ENCODE results near the gene KRT73.
"Not testable (repeated sequence)": the region's sequence is repeated elsewhere in the genome, so short reads cannot be mapped to it uniquely, and the experiment has no call there.

KRT73 gene

GRCh38 chr12:52600071-52600470 lies 18.3 kb downstream of the KRT73 start:
- no peak for DNase-seq

DNA sequence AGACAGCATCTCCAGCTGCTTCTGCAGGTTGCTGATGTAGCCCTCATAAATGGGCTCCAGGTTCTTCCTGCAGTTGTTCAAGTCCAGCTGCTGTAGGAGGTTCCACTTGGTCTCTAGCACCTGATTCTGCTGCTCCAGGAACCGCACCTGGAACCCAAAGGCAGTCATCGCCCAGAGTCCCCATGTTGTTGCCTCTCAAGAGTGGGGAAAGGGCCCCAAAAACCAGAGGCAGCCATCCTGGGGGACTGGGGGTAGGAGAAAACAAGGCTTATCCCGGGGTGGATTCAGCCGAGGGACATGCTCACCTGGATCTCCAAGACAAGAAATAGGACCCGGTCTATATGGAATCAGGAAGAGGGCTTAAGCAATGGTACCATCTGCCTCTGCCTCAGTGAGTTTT lies 19.4 kb downstream of the KRT73 start:
- DNase-seq = no peak

- DNase-seq = not testable (repeated sequence)
Observed at GRCh38 chr12:52594237-52594636, 24.1 kb downstream of the KRT73 start.

DNA sequence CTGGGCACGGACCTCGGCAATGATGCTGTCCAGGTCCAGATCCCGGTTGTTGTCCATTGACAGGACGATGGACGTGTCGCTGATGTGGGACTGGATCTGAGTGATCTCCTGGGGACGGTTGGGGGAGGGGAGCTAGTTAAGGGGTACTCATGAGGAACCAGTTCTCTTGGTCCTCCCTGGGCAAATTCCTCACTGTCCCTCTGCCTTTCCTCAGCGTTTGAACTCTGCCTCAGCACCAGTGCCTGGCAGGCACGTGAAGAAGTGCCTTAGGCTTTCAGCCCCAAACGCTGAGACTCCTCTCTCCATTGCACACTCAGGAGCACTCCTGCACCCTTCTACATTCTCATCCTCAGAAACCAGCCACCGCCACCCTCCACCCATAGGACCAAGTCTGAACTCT lies 26.8 kb downstream of the KRT73 start:
- no peak for DNase-seq

DNA sequence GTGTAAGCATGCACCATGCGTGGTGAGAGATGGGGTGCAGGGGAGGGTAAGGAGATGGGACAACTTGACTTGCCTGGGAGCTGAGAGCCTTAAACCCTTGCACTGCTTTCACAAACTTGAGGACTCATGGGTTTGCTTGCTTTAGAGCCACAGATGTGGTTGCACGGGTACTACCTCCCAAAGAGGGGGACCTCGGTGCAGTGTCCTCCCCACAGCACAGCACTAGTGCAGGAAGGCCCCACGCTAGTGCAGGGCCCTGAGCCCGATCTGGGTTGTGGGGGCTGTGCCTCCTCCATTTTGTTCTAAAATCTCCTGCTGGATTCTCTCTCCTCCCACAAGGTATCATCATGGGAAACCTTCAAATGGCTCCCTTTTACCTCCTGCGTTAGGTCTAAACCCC lies 28.3 kb downstream of the KRT73 start:
- no peak for DNase-seq

DNA sequence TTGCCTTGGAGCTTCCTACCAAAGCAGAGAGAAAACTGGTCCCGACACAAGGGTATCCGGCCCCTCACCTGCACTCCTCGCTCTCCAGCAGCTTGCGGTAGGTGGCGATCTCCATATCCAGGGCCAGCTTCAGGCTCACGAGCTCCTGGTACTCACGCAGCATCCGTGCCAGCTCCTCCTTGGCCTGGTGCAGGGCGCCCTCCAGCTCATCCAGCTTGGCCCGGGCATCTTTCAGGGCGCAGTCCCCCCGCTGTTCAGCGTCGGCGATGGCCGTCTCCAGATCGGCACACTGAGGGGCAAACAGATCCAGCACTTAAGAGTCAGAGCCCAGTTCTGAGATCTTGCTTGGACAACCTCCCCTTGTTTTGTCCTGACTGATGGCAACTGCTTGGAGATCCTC lies 30.8 kb downstream of the KRT73 start:
- DNase-seq = no peak

DNA sequence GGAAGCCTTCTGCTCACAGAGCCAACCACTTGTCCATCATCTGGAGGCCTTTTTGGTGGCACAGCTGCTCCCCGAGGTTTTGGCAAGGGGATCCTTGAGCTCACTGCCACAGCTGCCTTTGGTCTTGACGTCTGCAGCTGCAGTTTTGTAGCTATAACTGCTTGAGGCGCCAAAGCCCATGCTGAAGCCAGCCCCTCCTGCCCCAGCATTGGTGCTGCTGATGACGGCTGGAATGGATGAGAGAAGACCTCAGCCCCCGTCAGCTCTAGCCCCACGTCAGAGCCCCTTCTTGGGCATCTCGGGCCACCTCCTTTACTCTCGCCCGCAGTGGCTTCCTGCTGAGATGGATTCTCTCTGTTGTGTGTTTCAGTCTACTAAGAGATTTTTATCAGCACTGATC lies 32.4 kb downstream of the KRT73 start:
- peak; percentile 16 to 39 for DNase-seq

- DNase-seq = no peak
Observed at GRCh38 chr12:52585066-52585465, 33.3 kb downstream of the KRT73 start.

- DNase-seq = no peak
Observed at GRCh38 chr12:52584156-52584682, 34.1 kb downstream of the KRT73 start.

- DNase-seq = peak; percentile 53 to 59
Observed at GRCh38 chr12:52582971-52583456, 35.3 kb downstream of the KRT73 start.

DNA sequence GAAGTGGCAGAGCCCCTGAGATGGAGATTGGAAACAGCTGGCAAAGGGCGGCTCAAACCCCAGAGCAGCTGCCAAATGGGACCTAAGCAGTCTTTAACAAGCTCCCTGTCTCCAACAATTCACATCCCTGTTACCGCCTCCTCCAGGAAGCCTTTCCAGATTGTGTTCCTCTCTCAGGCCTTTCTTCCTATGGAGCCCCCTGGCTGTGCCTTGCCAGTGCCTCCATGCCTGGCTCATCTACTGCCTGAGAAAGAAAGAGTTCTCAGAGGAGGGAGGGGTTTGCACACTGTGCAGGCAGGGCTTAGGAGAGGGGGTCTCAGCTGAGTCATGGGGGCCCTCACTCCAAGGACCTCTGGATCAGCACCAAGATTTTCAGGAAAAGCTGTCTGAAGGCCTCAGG lies 35.9 kb downstream of the KRT73 start:
- no peak for DNase-seq

- no peak for DNase-seq
Observed at GRCh38 chr12:52581481-52581880, 36.9 kb downstream of the KRT73 start.

- no peak for DNase-seq
Observed at GRCh38 chr12:52581066-52581465, 37.3 kb downstream of the KRT73 start.

GRCh38 chr12:52580496-52580895 lies 37.9 kb downstream of the KRT73 start:
- no peak for DNase-seq

- no peak for DNase-seq
Observed at GRCh38 chr12:52579468-52580465, 38.6 kb downstream of the KRT73 start.

GRCh38 chr12:52578469-52578868 lies 39.9 kb downstream of the KRT73 start:
- DNase-seq = no peak

- DNase-seq = no peak
Observed at GRCh38 chr12:52577316-52577715, 41.0 kb downstream of the KRT73 start.

DNA sequence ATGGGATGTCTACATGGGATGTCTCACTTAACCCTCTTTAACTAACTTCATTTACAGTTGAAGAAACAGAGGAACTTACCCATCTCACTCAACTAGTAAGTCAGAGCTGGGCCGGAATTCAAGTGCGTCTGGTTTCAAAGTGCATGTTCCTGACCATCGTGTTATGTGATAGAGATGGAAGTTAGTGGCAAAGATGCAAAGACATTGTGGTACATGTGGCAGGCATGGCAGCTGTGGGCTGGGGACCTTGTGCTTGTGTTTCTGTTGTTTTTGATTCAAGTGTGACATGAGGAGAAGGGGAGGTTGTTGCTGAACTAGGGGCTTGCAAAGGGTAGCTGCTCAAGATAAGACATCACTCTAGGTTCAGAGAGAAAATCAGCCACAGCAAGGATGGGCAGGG lies 42.4 kb downstream of the KRT73 start:
- no peak for DNase-seq

DNA sequence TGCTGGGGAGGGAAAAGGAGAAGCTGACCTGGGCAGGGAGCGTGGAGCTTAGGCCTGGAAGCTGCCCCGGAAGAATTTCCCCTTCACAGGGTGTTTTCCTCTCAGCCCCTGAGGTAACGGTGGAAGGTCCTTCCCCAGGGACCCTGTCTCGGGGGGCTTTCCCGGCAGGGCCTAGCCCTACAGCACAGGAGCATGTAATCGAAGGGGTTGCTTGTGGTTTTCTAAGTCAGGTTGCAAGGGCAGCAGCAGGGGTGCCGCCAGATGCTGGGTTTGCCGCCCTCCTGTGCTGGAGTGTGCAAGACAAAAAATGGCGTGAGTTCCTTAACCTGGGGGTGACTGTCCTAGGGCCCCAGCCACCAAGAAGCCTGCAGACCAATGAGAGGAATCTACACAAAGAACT lies 43.1 kb downstream of the KRT73 start:
- no peak for DNase-seq

DNA sequence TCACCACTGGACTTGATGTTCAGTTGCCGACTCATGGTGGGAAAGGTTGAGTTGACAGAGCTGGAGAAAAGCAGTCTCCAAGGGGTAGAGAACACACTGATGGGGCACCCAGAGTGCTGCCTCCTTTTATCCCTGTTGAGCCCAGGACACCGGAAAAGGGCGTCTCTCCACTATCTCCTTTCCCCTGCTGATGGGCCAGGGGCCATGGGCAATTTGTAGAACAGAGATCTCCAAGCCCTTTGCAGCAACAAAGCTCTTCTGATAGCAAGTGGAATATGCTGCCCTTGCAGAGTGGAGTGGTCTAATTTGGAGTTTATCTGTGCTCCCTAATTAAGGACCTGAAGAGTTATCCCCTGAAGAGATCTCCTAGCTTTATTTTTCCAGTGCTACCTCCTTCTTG lies 44.6 kb downstream of the KRT73 start, which contains the start of gene KRT74:
Gene KRT74, minus strand, starts transcription at position 101 of the 400 bp plus-strand sequence. Its CDS starts 66 bp downstream, at position 35.
- no peak for DNase-seq

DNA sequence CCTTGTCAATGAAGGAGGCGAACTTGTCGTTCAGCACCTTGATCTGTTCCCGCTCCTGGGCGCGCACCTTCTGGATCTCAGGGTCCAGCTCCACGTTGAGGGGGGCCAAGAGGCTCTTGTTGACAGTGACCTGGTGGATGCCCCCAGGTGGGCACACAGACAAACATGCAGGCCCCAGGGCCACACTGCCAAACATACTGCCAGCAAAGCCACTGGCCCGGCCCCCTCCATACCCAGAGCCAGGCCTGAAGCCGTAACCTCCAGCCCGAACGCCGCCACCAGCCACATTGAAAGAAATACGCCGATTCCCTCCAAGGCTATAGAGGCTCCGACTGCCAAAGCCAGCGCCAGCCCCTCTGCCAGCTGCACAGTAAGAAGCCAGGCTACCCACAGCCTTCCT lies 45.1 kb downstream of the KRT73 start:
- no peak for DNase-seq

- DNase-seq = no peak
Observed at GRCh38 chr12:52570511-52570910, 47.8 kb downstream of the KRT73 start.

DNA sequence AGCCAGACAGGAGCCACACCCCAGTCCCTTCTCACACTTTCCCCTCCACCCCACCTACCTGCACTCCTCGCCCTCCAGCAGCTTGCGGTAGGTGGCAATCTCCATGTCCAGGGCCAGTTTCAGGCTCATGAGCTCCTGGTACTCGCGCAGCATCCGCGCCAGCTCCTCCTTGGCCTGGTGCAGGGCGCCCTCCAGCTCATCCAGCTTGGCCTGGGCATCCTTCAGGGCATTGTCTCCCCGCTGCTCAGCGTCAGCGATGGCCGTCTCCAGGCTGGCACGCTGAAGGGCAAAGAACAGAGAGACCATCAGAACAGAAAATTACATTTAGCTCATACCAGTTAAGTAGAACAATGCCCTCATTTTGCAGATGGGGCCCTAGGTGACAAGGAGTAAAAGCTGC lies 50.2 kb downstream of the KRT73 start:
- DNase-seq = no peak

DNA sequence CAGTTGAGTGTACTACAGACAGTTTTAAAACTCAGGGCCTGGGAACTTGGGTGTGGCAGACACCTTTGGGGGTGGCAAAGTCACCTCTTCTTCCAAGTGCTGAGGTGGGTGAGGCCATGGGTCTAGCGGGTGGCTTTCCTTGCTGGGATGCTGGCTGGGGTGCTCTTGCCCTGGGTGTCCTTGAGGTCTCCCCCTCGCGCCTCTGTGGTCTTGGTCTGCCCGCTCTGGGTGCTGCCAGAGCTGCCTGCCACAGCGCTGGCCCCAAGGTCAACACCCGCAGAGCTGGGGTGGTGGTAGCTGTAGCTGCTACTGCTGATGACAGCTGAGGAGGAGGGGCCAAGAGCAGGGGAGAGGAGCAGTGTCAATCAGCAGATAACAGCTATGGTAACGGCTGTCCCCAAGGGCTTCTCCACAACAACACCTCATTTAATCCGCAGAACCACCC lies 51.5 kb downstream of the KRT73 start:
- DNase-seq = peak in 1 of 2 experiments; percentile 8

Measured in stimulated activated CD4-positive, alpha-beta T cell treated with anti-CD3 and anti-CD28 coated beads, Interleukin-4, amount 100 ng/mL, for 4 hours (primary cell).